B cell (primary cell): Measurements from ENCODE around the gene TAF4. TPM values are rescaled to one million over a fixed set of nuclear protein-coding genes. Genes with fewer than 3 reads are reported as not detected.
A peak's percentile ranks its signal among the peaks of the same experiment; 100 is the strongest.

Source experiments
- ATAC-seq: fragments of 200-7000 bp; cut with Tn5 transposase; one replicate; pipeline ENCODE4 v1.10.0; 2021; ENCODE audit warnings: low read depth, mild to moderate bottlenecking, moderate number of reproducible peaks, moderate library complexity
- CTCF ChIA-PET: fragments of 350-600 bp; sonication (Branson Sonifier 250); formaldehyde crosslinking; loops from one replicate; lab custom pipeline; 2021; ENCODE audit warnings: antibody characterized with exemption, inconsistent platforms; lab: Charles Lee
- POLR2A ChIA-PET: fragments of 350-600 bp; sonication (Branson Sonifier 250); formaldehyde crosslinking; loops from one replicate; lab custom pipeline; 2021; ENCODE audit warnings: antibody characterized with exemption; lab: Charles Lee
- DNase-seq: peaks from one replicate; pipeline ENCODE4 v3.0.0; 2013
- H2AFZ ChIP-seq: 2 replicates; pipeline ENCODE4 v1.6.1; 2012; ENCODE audit warnings: mild to moderate bottlenecking, low read depth, low read length; ENCODE audit not compliant: insufficient read depth, poor library complexity, severe bottlenecking
- H3K27ac ChIP-seq, 2 donors: 1 replicate in 1 of 2; 2 replicates in 1 of 2; pipeline ENCODE4 v1.5.1; 2012 to 2013; ENCODE audit warnings: low read length in 2 of 2, mild to moderate bottlenecking in 2 of 2, moderate library complexity in 1 of 2
- H3K27me3 ChIP-seq, 4 experiments: fragments of 200-600 bp in 1 of 4; sonication (generic) in 1 of 4; replicated peaks in 1 of 4; 1 replicate in 2 of 4; 2 replicates in 2 of 4; pipeline versions ENCODE4 v1.6.1 to v1.7.0; 2013 to 2016; ENCODE audit warnings: low read length in 3 of 4, mild to moderate bottlenecking in 2 of 4, mixed read lengths in 1 of 4, moderate library complexity in 1 of 4; ENCODE audit not compliant: insufficient read depth in 4 of 4, control insufficient read depth in 3 of 4; ENCODE audit errors: control extremely low read depth in 1 of 4
- H3K36me3 ChIP-seq, 2 experiments: replicated peaks in 1 of 2; 1 replicate in 1 of 2; 2 replicates in 1 of 2; pipeline versions ENCODE4 v1.6.1 to v1.7.1; 2013; ENCODE audit warnings: low read length in 1 of 2; ENCODE audit not compliant: insufficient read depth in 2 of 2, control insufficient read depth in 1 of 2; ENCODE audit errors: control extremely low read depth in 1 of 2, extremely low read depth in 1 of 2
- H3K4me1 ChIP-seq, 2 donors: fragments of 200-600 bp in 1 of 2; sonication (generic) in 1 of 2; 1 replicate in 1 of 2; 2 replicates in 1 of 2; pipeline versions ENCODE4 v1.5.1 to v1.6.1; 2013 to 2017; ENCODE audit warnings: low read length in 2 of 2; ENCODE audit not compliant: control insufficient read depth in 2 of 2, insufficient read depth in 2 of 2
- H3K4me2 ChIP-seq: replicated peaks from 2 replicates; pipeline ENCODE3; 2012; ENCODE audit warnings: mild to moderate bottlenecking, low read depth, low read length; ENCODE audit not compliant: poor library complexity, severe bottlenecking
- H3K4me3 ChIP-seq, 5 experiments: fragments of 200-600 bp in 1 of 5; sonication (generic) in 1 of 5; 1 replicate in 3 of 5; 2 replicates in 2 of 5; pipeline versions ENCODE4 v1.5.1 to v1.7.0; 2011 to 2016; ENCODE audit warnings: low read length in 4 of 5, mild to moderate bottlenecking in 4 of 5, low read depth in 2 of 5, control low read depth in 1 of 5, moderate library complexity in 1 of 5; ENCODE audit not compliant: insufficient read depth in 1 of 5; ENCODE audit errors: control extremely low read depth in 1 of 5, extremely low read depth in 1 of 5
- H3K79me2 ChIP-seq: fragments of 200-600 bp; sonication (generic); one replicate; pipeline ENCODE4 v1.6.0; 2016; ENCODE audit warnings: low read length; ENCODE audit not compliant: control insufficient read depth, insufficient read depth
- H3K9ac ChIP-seq: fragments of 200-600 bp; sonication (generic); 2 replicates; pipeline ENCODE4 v1.6.1; 2017; ENCODE audit warnings: mild to moderate bottlenecking, low read length, moderate library complexity
- H3K9me3 ChIP-seq, 3 donors: one replicate each; pipeline versions ENCODE4 v1.6.1 to v1.7.1; 2013; ENCODE audit warnings: low read length in 2 of 3; ENCODE audit not compliant: control insufficient read depth in 2 of 3, insufficient read depth in 1 of 3; ENCODE audit errors: control extremely low read depth in 1 of 3
- H4K20me1 ChIP-seq: 2 replicates; pipeline ENCODE4 v1.6.0; 2012; ENCODE audit warnings: mild to moderate bottlenecking, low read length; ENCODE audit not compliant: insufficient read depth, control insufficient read depth, poor library complexity, severe bottlenecking
- H3K27ac Mint-ChIP-seq: one replicate; pipeline ENCODE4 v1.8.0; 2021; ENCODE audit warnings: mixed read lengths
- H3K27me3 Mint-ChIP-seq: one replicate; pipeline ENCODE4 v1.8.0; 2021; ENCODE audit warnings: mixed read lengths
- H3K4me1 Mint-ChIP-seq: one replicate; pipeline ENCODE4 v1.8.0; 2021; ENCODE audit warnings: mixed read lengths
- H3K4me3 Mint-ChIP-seq: one replicate; pipeline ENCODE4 v1.8.0; 2021; ENCODE audit warnings: mixed read lengths
- H3K9me3 Mint-ChIP-seq: one replicate; pipeline ENCODE4 v1.8.0; 2022; ENCODE audit warnings: mixed read lengths; ENCODE audit not compliant: insufficient read depth
- EZH2 ChIP-seq: IDR thresholded peaks from 2 replicates; pipeline ENCODE4 v1.6.1; 2012; ENCODE audit warnings: borderline replicate concordance, low read depth, mild to moderate bottlenecking, moderate library complexity, low read length; ENCODE audit not compliant: insufficient read depth, poor library complexity, severe bottlenecking
- WGBS: methylation state at CpG from one replicate; pipeline ENCODE4 v1.1.5; 2013; ENCODE audit warnings: missing lambda C conversion rate; ENCODE audit not compliant: insufficient coverage; 5-methylcytosine and 5-hydroxymethylcytosine counted together
- intact Hi-C: fragments of 100-400 bp; cut with micrococcal nuclease; formaldehyde crosslinking; loops from one replicate; pipeline ENCODE4 v1.10.0; 2022
- polyA plus RNA-seq: library from polyadenylated mRNA; depleted of rRNA; stranded (reverse); fragments of >200 nt; gene quantifications from 2 replicates; pipeline ENCODE4 v1.2.3, GENCODE V29; 2012
- total RNA-seq, 2 donors: library from RNA; stranded (reverse); fragments of 120-200 nt in 1 of 2; gene quantifications; 1 replicate in 1 of 2; 2 replicates in 1 of 2; pipeline versions ENCODE4 v1.2.3 to v1.2.4, GENCODE V29; 2013 to 2022
- TF ChIP-seq, protein P1 (sequence below): fragments of 200-600 bp; IDR thresholded peaks from one replicate; pipeline ENCODE4 v1.8.0; 2022; ENCODE audit warnings: antibody characterized with exemption, mild to moderate bottlenecking

The TAF4 gene
- total and polyA plus RNA-seq, 2 donors (not counting 1 experiment from before 2014, with no cell fraction given), result 13.9 to 39.5 TPM

DNA sequence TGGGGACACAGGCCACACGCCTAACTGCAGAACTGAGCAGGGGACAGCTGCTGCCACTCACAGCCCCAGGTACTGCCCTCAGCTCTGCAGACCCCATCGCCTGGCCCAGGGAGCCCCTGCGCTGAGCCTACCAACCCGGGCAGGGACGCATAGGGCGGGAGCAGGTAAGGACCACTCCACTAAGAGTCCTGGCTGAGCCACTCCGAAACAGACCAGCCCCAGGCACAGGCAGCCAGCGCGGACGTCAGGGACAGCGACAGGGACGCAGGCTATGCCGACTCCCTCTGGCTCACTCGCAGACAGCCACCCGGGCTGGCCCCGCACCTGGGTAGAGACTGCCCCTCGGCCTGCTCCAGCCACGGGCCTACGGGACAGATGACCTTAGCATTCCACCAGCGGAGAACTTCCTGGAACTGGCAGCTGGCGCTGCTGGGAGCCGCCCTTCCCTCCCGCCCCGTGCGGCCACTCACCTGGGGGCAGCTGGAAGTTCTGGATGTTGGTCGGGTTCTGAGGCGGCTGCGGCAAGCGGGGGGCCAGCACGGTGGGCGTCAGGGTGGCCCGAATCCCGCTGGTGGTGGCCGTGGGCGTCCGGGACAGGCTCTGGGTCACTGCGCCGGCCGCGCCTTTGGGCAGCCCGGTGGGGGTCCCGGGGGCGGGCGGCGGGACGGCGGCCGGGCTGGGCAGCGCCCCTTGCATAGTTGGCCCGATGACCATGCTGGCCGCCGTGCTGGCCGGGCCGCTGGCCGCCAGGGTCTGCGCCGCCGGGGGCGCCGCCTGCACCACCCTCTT, 1.5 kb downstream of the TAF4 start:
- ATAC-seq (no peak), DNase-seq (peak; percentile 16)
- Histone ChIP-seq H2AFZ (no peak overlapping the region), H4K20me1 (peaks cover 51% of the 10 kb centered on the region), H3K4me2 (peak overlapping the region; percentile 58), H3K9me3 (no peaks in the 10 kb centered on the region), H3K27me3 (no peaks in the 10 kb centered on the region), H3K36me3 (peaks cover 0 to 3% of the 10 kb centered on the region in 2 experiments), H3K9ac (no peak overlapping the region), H3K79me2 (peaks cover 62% of the 10 kb centered on the region), H3K4me3 (peak overlapping the region in 1 of 5 experiments; percentile 4), H3K4me1 (peaks cover 31 to 36% of the 10 kb centered on the region in 2 donors), H3K27ac (no peak overlapping the region)
- CTCF ChIA-PET, result interaction anchor here (1.3 kb wide), 1 partner anchor 75 kb away, joined by 3 read pairs; no protein-coding TSS in a partner anchor
- Mint-ChIP-seq H3K27me3 (no peaks in the 10 kb centered on the region), H3K4me1 (peaks cover 52% of the 10 kb centered on the region), H3K9me3 (no peaks in the 10 kb centered on the region), H3K27ac (peak overlapping the region; percentile 88), H3K4me3 (peak overlapping the region; percentile 85)
- TF ChIP-seq, protein P1, sequence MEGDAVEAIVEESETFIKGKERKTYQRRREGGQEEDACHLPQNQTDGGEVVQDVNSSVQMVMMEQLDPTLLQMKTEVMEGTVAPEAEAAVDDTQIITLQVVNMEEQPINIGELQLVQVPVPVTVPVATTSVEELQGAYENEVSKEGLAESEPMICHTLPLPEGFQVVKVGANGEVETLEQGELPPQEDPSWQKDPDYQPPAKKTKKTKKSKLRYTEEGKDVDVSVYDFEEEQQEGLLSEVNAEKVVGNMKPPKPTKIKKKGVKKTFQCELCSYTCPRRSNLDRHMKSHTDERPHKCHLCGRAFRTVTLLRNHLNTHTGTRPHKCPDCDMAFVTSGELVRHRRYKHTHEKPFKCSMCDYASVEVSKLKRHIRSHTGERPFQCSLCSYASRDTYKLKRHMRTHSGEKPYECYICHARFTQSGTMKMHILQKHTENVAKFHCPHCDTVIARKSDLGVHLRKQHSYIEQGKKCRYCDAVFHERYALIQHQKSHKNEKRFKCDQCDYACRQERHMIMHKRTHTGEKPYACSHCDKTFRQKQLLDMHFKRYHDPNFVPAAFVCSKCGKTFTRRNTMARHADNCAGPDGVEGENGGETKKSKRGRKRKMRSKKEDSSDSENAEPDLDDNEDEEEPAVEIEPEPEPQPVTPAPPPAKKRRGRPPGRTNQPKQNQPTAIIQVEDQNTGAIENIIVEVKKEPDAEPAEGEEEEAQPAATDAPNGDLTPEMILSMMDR, result no peak
- no peak for TF ChIP-seq EZH2
- WGBS, result 80% methylated on average over 60 of the region's 60 CpGs
- POLR2A ChIA-PET, result no interaction called here
- intact Hi-C loops, result no loop called here
